ENCODE results near the gene RPL5. TPM values are rescaled to one million over a fixed set of nuclear protein-coding genes. Genes with fewer than 3 reads are reported as not detected.

RPL5 gene
- total RNA-seq, 1 donor from 2014 or later = 618 TPM

- no peak for TF ChIP-seq CTCF (IDR thresholded peaks at IDR 0.05)
- H3K4me3 Mint-ChIP-seq (ENCODE audit: unreplicated experiment) = no peak overlapping the region
- H3K27me3 Mint-ChIP-seq (ENCODE audit: low read depth) = no peaks in the 10 kb centered on the region
- H3K4me1 Mint-ChIP-seq (ENCODE audit: low read depth) = peaks cover 3% of the 10 kb centered on the region
- DNase-seq (ENCODE audit: low spot score) = no peak
- H3K9me3 Mint-ChIP-seq (ENCODE audit: low read depth) = peaks cover 5% of the 10 kb centered on the region
- H3K36me3 Mint-ChIP-seq (ENCODE audit: low read depth) = peaks cover 2% of the 10 kb centered on the region
- no peak overlapping the region for H3K27ac Mint-ChIP-seq (ENCODE audit: unreplicated experiment)
Measured at GRCh38 chr1:92853299-92853698, 21.5 kb downstream of the RPL5 start.

- Mint-ChIP-seq H3K27ac (ENCODE audit: unreplicated experiment) (no peak overlapping the region), H3K36me3 (ENCODE audit: low read depth) (peaks cover 2% of the 10 kb centered on the region), H3K4me1 (ENCODE audit: low read depth) (peaks cover 6% of the 10 kb centered on the region)
Measured at GRCh38 chr1:92854101-92854785, 22.4 kb downstream of the RPL5 start.

GRCh38 chr1:92855236-92855635 is 23.4 kb downstream of the RPL5 start:
- DNase-seq (ENCODE audit: low spot score) = no peak
- peaks cover 5% of the 10 kb centered on the region for H3K9me3 Mint-ChIP-seq (ENCODE audit: low read depth)
- TF ChIP-seq CTCF (IDR thresholded peaks at IDR 0.05) = no peak
- no peak overlapping the region for H3K27ac Mint-ChIP-seq (ENCODE audit: unreplicated experiment)
- no peaks in the 10 kb centered on the region for H3K27me3 Mint-ChIP-seq (ENCODE audit: low read depth)
- no peak overlapping the region for H3K4me3 Mint-ChIP-seq (ENCODE audit: unreplicated experiment)
- peaks cover 2% of the 10 kb centered on the region for H3K36me3 Mint-ChIP-seq (ENCODE audit: low read depth)
- H3K4me1 Mint-ChIP-seq (ENCODE audit: low read depth) = peaks cover 7% of the 10 kb centered on the region

More at GRCh38 chr1:92854101-92854785, 22.4 kb downstream of the RPL5 start:
- no peak for TF ChIP-seq CTCF (IDR thresholded peaks at IDR 0.05)
- Mint-ChIP-seq H3K9me3 (ENCODE audit: low read depth) (peaks cover 5% of the 10 kb centered on the region), H3K27me3 (ENCODE audit: low read depth) (no peaks in the 10 kb centered on the region), H3K4me3 (ENCODE audit: unreplicated experiment) (no peak overlapping the region)
- no peak for DNase-seq (ENCODE audit: low spot score)

GRCh38 chr1:92857817-92858216 is 26.0 kb downstream of the RPL5 start:
- Mint-ChIP-seq H3K4me1 (ENCODE audit: low read depth) (peaks cover 4% of the 10 kb centered on the region), H3K27ac (ENCODE audit: unreplicated experiment) (no peak overlapping the region), H3K36me3 (ENCODE audit: low read depth) (peaks cover 2% of the 10 kb centered on the region), H3K4me3 (ENCODE audit: unreplicated experiment) (no peak overlapping the region), H3K27me3 (ENCODE audit: low read depth) (no peaks in the 10 kb centered on the region), H3K9me3 (ENCODE audit: low read depth) (peaks cover 5% of the 10 kb centered on the region)
- no peak for TF ChIP-seq CTCF (IDR thresholded peaks at IDR 0.05)
- DNase-seq (ENCODE audit: low spot score) = no peak

GRCh38 chr1:92858564-92859399 is 26.9 kb downstream of the RPL5 start:
- TF ChIP-seq CTCF (IDR thresholded peaks at IDR 0.05) = peak; percentile 98
- Mint-ChIP-seq H3K4me3 (ENCODE audit: unreplicated experiment) (no peak overlapping the region), H3K36me3 (ENCODE audit: low read depth) (peaks cover 2% of the 10 kb centered on the region), H3K4me1 (ENCODE audit: low read depth) (peaks cover 4% of the 10 kb centered on the region), H3K27me3 (ENCODE audit: low read depth) (no peaks in the 10 kb centered on the region), H3K9me3 (ENCODE audit: low read depth) (peaks cover 5% of the 10 kb centered on the region), H3K27ac (ENCODE audit: unreplicated experiment) (no peak overlapping the region)
- no peak for DNase-seq (ENCODE audit: low spot score)
